GM19351 (cell line): ENCODE data around the gene VPREB3.

ENCODE experiments used
- ATAC-seq: cut with Tn5 transposase; IDR thresholded peaks from one replicate; pipeline ENCODE4 v1.9.1; 2021; ENCODE audit warnings: mild to moderate bottlenecking, moderate library complexity; ENCODE audit not compliant: unreplicated experiment

Gene VPREB3

DNA sequence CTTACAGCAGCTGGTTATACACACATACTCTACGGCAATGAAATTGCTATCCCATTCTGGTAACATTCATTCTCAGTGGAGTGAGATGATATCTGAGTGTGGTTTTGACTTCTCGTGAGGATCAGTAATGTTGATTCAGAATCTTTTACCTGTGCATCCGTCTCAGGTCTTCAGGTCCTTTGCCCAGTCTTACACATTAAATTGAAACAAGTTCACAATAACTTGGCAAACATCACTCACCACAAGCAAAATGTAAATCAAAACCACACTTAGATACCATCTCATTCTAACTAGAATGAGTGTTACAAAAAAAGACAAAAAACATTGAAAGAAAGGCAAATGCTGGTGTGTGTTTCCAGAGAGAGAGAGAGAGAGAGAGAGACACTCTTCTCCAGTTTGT, 49.4 kb downstream of the VPREB3 start:
- ATAC-seq: no peak

DNA sequence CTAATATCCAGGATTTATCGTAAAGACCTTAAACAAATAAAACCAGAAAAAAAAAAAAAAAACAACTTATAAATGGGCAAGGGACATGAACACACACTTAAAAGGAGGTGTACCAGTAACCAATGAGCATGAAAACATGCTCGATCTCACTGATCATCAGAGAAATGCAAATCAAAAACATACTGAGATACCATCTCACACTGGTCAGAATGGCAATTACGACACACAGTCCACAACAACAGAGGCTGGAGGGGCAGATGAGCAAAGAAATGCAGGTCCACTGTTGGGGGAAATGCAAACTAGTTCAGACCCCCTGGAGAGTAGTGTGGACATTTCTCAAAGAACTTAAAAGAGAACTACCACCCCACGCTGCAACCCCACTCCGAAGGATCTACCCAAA, 50.2 kb downstream of the VPREB3 start:
- ATAC-seq: no peak
